ENCODE results near the gene DPP6.
"Not testable (repeated sequence)": the region's sequence is repeated elsewhere in the genome, so short reads cannot be mapped to it uniquely, and the experiment has no call there.

The DPP6 gene

GRCh38 chr7:154051643-154052529 lies at the start of gene DPP6:
DPP6 (plus strand) TSS chr7:154052398.
- in situ Hi-C loops (cut with MboI; ENCODE audit: low sequenced_read_pairs): not testable (repeated sequence)

GRCh38 chr7:154009423-154009911 lies 42.7 kb upstream of the DPP6 start:
- in situ Hi-C loops (cut with MboI; ENCODE audit: low sequenced_read_pairs): not testable (repeated sequence)

GRCh38 chr7:154010726-154011568 lies 41.3 kb upstream of the DPP6 start:
- in situ Hi-C loops (cut with MboI; ENCODE audit: low sequenced_read_pairs): not testable (repeated sequence)

GRCh38 chr7:154012800-154013199 lies 39.4 kb upstream of the DPP6 start:
- in situ Hi-C loops (cut with MboI; ENCODE audit: low sequenced_read_pairs): not testable (repeated sequence)

GRCh38 chr7:154015636-154016035 lies 36.6 kb upstream of the DPP6 start:
- in situ Hi-C loops (cut with MboI; ENCODE audit: low sequenced_read_pairs): not testable (repeated sequence)

- in situ Hi-C loops (cut with MboI; ENCODE audit: low sequenced_read_pairs): not testable (repeated sequence)
These were observed 33.8 kb upstream of the DPP6 start for GRCh38 chr7:154018354-154018753.

GRCh38 chr7:154027805-154028204 lies 24.4 kb upstream of the DPP6 start:
- in situ Hi-C loops (cut with MboI; ENCODE audit: low sequenced_read_pairs): not testable (repeated sequence)

- in situ Hi-C loops (cut with MboI; ENCODE audit: low sequenced_read_pairs): not testable (repeated sequence)
These were observed 21.6 kb upstream of the DPP6 start for GRCh38 chr7:154030476-154031080.

GRCh38 chr7:154039466-154040165 lies 12.6 kb upstream of the DPP6 start:
- in situ Hi-C loops (cut with MboI; ENCODE audit: low sequenced_read_pairs): not testable (repeated sequence)

GRCh38 chr7:154050394-154050793 lies 1.8 kb upstream of the DPP6 start:
- in situ Hi-C loops (cut with MboI; ENCODE audit: low sequenced_read_pairs): not testable (repeated sequence)

- in situ Hi-C loops (cut with MboI; ENCODE audit: low sequenced_read_pairs): not testable (repeated sequence)
These were observed 1.1 kb upstream of the DPP6 start for GRCh38 chr7:154051006-154051642.

- in situ Hi-C loops (cut with MboI; ENCODE audit: low sequenced_read_pairs): not testable (repeated sequence)
These were observed 493 bp downstream of the DPP6 start for GRCh38 chr7:154052530-154053252.

- in situ Hi-C loops (cut with MboI; ENCODE audit: low sequenced_read_pairs): not testable (repeated sequence)
These were observed 1.5 kb downstream of the DPP6 start for GRCh38 chr7:154053466-154054312.

GRCh38 chr7:154054664-154055063 lies 2.5 kb downstream of the DPP6 start:
- in situ Hi-C loops (cut with MboI; ENCODE audit: low sequenced_read_pairs): not testable (repeated sequence)

GRCh38 chr7:154055491-154056106 lies 3.4 kb downstream of the DPP6 start:
- in situ Hi-C loops (cut with MboI; ENCODE audit: low sequenced_read_pairs): not testable (repeated sequence)

GRCh38 chr7:154058783-154059182 lies 6.6 kb downstream of the DPP6 start:
- in situ Hi-C loops (cut with MboI; ENCODE audit: low sequenced_read_pairs): not testable (repeated sequence)

- in situ Hi-C loops (cut with MboI; ENCODE audit: low sequenced_read_pairs): not testable (repeated sequence)
These were observed 8.4 kb downstream of the DPP6 start for GRCh38 chr7:154060551-154060950.

- in situ Hi-C loops (cut with MboI; ENCODE audit: low sequenced_read_pairs): not testable (repeated sequence)
These were observed 19.6 kb downstream of the DPP6 start for GRCh38 chr7:154071833-154072232.

All from HL-60/S4 (cell line).